GM23248 (cell line): ENCODE measurements around the gene ARAP1.

ENCODE experiments used
- EZH2 ChIP-seq: fragments of 200-600 bp; sonication (generic); IDR thresholded peaks from 2 replicates; pipeline ENCODE4 v1.6.1; 2018; ENCODE audit warnings: antibody characterized with exemption, mild to moderate bottlenecking; ENCODE audit not compliant: insufficient read depth, poor library complexity, severe bottlenecking
- EZH2phosphoT487 ChIP-seq: fragments of 200-600 bp; sonication (generic); IDR thresholded peaks from 2 replicates; pipeline ENCODE4 v1.6.1; 2018; ENCODE audit warnings: antibody characterized with exemption, moderate library complexity, mild to moderate bottlenecking, low read depth; ENCODE audit not compliant: insufficient read depth

DNA sequence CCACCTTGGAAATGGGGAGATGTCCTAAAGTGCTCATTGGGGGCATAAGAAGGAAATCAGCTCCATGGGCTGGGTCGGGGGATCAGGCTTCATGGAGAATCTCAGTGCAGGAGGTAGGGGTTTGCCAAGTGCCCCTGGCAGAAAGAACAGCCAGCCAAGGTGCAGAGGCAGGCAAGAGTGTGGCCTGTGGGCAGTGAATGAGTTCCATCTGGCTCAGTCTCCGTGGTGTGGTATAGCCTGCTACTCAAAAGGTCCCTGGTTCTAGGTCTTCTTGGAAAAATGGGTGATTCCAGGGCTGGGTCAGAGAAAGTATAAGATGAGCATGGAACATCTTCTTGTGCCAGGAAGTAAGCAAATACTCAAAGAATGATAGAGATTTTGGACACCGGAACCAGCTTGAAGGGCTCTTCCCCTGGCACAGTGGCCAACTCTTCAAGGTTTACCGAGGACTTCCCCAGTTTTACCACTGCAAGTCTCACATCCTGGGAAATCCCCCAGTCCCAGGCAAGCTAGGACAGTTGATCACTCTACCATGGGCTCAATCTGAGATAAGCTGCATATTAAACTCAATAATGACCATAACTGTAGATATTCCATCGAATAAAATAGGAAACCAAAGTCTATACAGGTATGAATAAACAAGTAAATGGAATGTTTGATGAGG lies 10.6 kb upstream of the ARAP1 start:
- no peak for TF ChIP-seq EZH2
- TF ChIP-seq EZH2phosphoT487 = no peak
